ENCODE results near the gene CHAF1A.
A peak's percentile ranks its signal among the peaks of the same experiment; 100 is the strongest.

The CHAF1A gene

GRCh38 chr19:4366666-4367335 lies 35.6 kb upstream of the CHAF1A start:
- no peak for DNase-seq (ENCODE audit: low spot score)

GRCh38 chr19:4367336-4367723 lies 35.1 kb upstream of the CHAF1A start:
- no peak for DNase-seq (ENCODE audit: low spot score)

GRCh38 chr19:4367781-4368127 lies 34.7 kb upstream of the CHAF1A start:
- DNase-seq (ENCODE audit: low spot score): no peak

GRCh38 chr19:4368128-4368820 lies 34.2 kb upstream of the CHAF1A start:
- no peak for DNase-seq (ENCODE audit: low spot score)

- DNase-seq (ENCODE audit: low spot score): peak; percentile 54
Measured at GRCh38 chr19:4369109-4369887, 33.1 kb upstream of the CHAF1A start.

- peak; percentile 84 for DNase-seq (ENCODE audit: low spot score)
Measured at GRCh38 chr19:4369888-4370260, 32.6 kb upstream of the CHAF1A start.

GRCh38 chr19:4370418-4371041 lies 31.9 kb upstream of the CHAF1A start:
- no peak for DNase-seq (ENCODE audit: low spot score)

GRCh38 chr19:4371247-4372164 lies 30.9 kb upstream of the CHAF1A start:
- no peak for DNase-seq (ENCODE audit: low spot score)

- peak; percentile 68 for DNase-seq (ENCODE audit: low spot score)
Measured at GRCh38 chr19:4372165-4373012, 30.1 kb upstream of the CHAF1A start.

- DNase-seq (ENCODE audit: low spot score): no peak
Measured at GRCh38 chr19:4373013-4373367, 29.4 kb upstream of the CHAF1A start.

- peak; percentile 40 for DNase-seq (ENCODE audit: low spot score)
Measured at GRCh38 chr19:4373601-4374497, 28.6 kb upstream of the CHAF1A start.

- peak; percentile 95 for DNase-seq (ENCODE audit: low spot score)
Measured at GRCh38 chr19:4374498-4375163, 27.8 kb upstream of the CHAF1A start.

GRCh38 chr19:4375164-4376027 lies 27.0 kb upstream of the CHAF1A start:
- DNase-seq (ENCODE audit: low spot score): peak; percentile 96

- DNase-seq (ENCODE audit: low spot score): no peak
Measured at GRCh38 chr19:4376028-4376670, 26.3 kb upstream of the CHAF1A start.

- DNase-seq (ENCODE audit: low spot score): peak; percentile 23
Measured at GRCh38 chr19:4376671-4376990, 25.8 kb upstream of the CHAF1A start.

GRCh38 chr19:4376991-4377781 lies 25.3 kb upstream of the CHAF1A start:
- DNase-seq (ENCODE audit: low spot score): peak; percentile 41

- no peak for DNase-seq (ENCODE audit: low spot score)
Measured at GRCh38 chr19:4378886-4379285, 23.6 kb upstream of the CHAF1A start.
